Effector memory CD4-positive, alpha-beta T cell (primary cell): ENCODE results near the gene SMC5.
"Not testable (repeated sequence)": the region's sequence is repeated elsewhere in the genome, so short reads cannot be mapped to it uniquely, and the experiment has no call there.

Experiments used
- DNase-seq, 3 donors: peaks; one replicate each; pipeline ENCODE4 v3.0.0-alpha.2; 2020
- H3K27ac ChIP-seq: 2 replicates; pipeline ENCODE4 v1.7.0; 2013; ENCODE audit warnings: mild to moderate bottlenecking, low read length, moderate library complexity; ENCODE audit not compliant: insufficient read depth, poor library complexity, severe bottlenecking
- H3K27me3 ChIP-seq: replicated peaks from 2 replicates; pipeline ENCODE4 v1.7.0; 2013; ENCODE audit warnings: mild to moderate bottlenecking, low read length; ENCODE audit not compliant: insufficient read depth, control insufficient read depth, poor library complexity, severe bottlenecking
- H3K36me3 ChIP-seq: 2 replicates; pipeline ENCODE4 v1.7.0; 2013; ENCODE audit warnings: mild to moderate bottlenecking, low read length, moderate library complexity; ENCODE audit not compliant: control insufficient read depth, insufficient read depth
- H3K4me1 ChIP-seq: 2 replicates; pipeline ENCODE4 v1.7.0; 2013; ENCODE audit warnings: low read length, mild to moderate bottlenecking; ENCODE audit not compliant: control insufficient read depth, insufficient read depth, poor library complexity, severe bottlenecking
- H3K4me3 ChIP-seq: 2 replicates; pipeline ENCODE4 v1.7.0; 2013; ENCODE audit warnings: low read length, low read depth, mild to moderate bottlenecking; ENCODE audit not compliant: insufficient read depth, poor library complexity, severe bottlenecking
- H3K9me3 ChIP-seq: 2 replicates; pipeline ENCODE4 v1.7.0; 2013; ENCODE audit warnings: mild to moderate bottlenecking, low read length, moderate library complexity; ENCODE audit not compliant: control insufficient read depth

SMC5 gene

DNA sequence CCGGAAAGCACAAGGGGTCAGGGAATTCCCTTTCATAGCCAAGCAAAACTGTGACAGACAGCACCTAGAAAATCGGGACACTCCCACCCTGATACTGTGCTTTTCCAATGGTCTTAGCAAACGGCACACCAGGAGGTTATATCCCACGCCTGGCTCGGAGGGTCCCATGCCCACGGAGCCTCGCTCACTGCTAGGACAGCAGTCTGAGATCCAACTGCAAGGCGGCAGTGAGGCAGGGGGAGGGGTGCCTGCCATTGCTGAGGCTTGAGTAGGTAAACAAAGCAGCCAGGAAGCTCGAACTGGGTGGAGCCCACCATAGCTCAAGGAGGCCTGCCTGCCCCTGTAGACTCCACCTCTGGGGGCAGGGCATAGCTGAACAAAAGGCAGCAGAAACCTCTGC, 24.6 kb upstream of the SMC5 start:
- not testable (repeated sequence) for H3K9me3 ChIP-seq, H3K4me1 ChIP-seq, H3K4me3 ChIP-seq, DNase-seq, H3K27me3 ChIP-seq, H3K27ac ChIP-seq, H3K36me3 ChIP-seq

DNA sequence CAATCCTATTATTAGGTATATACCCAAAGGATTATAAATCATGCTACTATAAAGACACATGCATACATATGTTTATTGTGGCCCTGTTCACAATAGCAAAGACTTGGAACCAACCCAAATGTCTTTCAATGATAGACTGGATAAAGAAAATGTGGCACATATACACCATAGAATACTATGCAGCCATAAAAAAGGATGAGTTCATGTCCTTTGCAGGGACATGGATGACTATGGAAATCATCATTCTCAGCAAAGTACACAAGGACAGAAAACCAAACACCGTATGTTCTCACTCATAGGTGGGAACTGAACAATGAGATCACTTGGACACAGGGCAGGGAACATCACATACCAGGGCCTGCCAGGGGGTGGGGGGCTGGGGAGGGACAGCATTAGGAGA, 12.8 kb upstream of the SMC5 start:
- H3K27ac ChIP-seq, H3K9me3 ChIP-seq, DNase-seq, H3K27me3 ChIP-seq, H3K4me1 ChIP-seq, H3K4me3 ChIP-seq, H3K36me3 ChIP-seq: not testable (repeated sequence)

DNA sequence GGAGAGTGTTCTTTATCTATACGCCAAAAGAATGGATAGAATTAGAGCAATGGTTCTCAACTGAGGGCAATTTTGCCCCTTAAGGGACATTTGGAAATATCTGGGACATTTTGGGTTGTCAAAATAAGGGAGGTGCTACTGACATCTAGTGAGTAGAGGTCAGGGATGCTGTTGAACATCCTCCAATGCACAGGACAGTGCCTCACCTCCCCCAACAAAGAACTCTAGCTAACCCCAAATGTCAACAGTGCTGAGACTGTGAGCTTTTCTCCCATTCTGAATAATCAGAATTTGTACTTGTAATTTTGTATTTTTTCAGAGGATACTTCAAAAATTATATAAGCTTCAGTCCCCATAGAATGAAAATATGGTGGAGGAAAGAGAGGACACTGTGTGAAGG, 8.6 kb upstream of the SMC5 start:
- H3K9me3 ChIP-seq, result no peaks in the 10 kb centered on the region
- H3K4me3 ChIP-seq, result no peak overlapping the region

DNA sequence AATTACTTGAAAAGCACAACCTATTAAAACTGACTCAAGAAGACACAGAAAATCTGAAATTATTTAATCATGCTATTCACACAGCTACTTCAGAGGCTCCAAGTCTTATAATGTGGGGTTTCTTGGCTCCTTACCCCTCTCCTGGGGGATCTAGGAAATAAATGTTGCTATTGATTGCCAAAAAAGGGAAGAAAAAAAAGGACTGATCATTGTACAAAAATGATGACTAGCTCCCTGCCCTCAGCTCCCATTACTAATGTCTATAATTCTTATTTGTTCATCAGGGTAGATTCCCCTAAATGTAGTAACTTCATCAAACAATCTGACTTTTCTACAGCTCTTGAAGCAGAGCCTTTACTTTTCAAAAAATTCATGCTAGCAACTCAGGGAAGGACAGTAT, 3.3 kb upstream of the SMC5 start:
- Histone ChIP-seq H3K4me3 (no peak overlapping the region), H3K36me3 (no peaks in the 10 kb centered on the region), H3K9me3 (no peaks in the 10 kb centered on the region), H3K27ac (no peak overlapping the region), H3K27me3 (no peaks in the 10 kb centered on the region), H3K4me1 (peaks cover under 1% of the 10 kb centered on the region)
- no peak for DNase-seq

More for the DNA sequence above, 8.6 kb upstream of the SMC5 start:
- Histone ChIP-seq H3K4me1 (no peaks in the 10 kb centered on the region), H3K27me3 (no peaks in the 10 kb centered on the region), H3K36me3 (no peaks in the 10 kb centered on the region), H3K27ac (no peak overlapping the region)
- DNase-seq, result no peak

DNA sequence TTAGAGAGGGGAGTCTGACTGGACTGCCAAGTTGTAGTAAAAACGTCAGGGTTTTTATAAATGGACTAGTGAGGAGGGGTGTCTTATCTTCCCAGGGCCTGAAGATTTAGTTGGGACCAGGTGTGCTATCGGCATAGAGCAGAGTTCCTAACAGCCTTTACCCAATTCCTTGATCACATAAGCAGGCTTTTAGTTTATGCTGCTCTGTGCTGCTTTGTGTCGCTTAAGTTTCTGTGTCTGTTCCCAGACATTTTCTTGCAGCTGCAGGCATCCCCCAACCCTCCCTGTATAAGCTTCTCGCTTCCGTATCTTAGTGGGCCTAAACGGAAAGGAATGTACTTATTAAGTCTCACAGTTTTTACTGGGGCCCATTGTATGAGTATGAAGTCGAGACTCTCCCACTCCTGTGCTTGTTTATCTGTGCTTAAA, 2.6 kb upstream of the SMC5 start:
- DNase-seq, result no peak
- no peaks in the 10 kb centered on the region for H3K9me3 ChIP-seq
- no peak overlapping the region for H3K4me3 ChIP-seq
- H3K36me3 ChIP-seq, result no peaks in the 10 kb centered on the region
- peaks cover 7% of the 10 kb centered on the region for H3K4me1 ChIP-seq
- H3K27me3 ChIP-seq, result no peaks in the 10 kb centered on the region
- H3K27ac ChIP-seq, result no peak overlapping the region

DNA sequence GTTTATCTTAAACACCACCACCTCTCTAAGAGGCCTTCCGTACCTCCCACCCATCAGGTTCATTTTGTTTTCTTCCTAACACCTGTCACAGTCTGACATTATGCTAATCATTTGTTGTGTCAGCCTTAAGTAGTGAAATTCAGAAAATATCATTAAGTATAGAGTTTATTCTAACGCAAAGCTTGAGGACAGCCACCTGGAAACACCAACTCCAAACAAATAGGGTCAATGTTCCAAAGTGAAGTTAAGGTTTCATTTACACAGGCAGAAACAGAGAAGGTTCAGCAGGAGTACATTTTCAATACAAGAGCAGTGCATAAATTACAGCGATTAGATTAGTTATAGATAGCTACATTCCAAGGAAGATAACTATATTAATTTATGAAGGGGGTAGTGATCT, 1.3 kb upstream of the SMC5 start:
- no peaks in the 10 kb centered on the region for H3K36me3 ChIP-seq
- H3K4me1 ChIP-seq, result peaks cover 18% of the 10 kb centered on the region
- H3K4me3 ChIP-seq, result no peak overlapping the region
- H3K27me3 ChIP-seq, result no peaks in the 10 kb centered on the region
- no peaks in the 10 kb centered on the region for H3K9me3 ChIP-seq
- DNase-seq, result no peak
- peak overlapping the region; percentile 85 for H3K27ac ChIP-seq

DNA sequence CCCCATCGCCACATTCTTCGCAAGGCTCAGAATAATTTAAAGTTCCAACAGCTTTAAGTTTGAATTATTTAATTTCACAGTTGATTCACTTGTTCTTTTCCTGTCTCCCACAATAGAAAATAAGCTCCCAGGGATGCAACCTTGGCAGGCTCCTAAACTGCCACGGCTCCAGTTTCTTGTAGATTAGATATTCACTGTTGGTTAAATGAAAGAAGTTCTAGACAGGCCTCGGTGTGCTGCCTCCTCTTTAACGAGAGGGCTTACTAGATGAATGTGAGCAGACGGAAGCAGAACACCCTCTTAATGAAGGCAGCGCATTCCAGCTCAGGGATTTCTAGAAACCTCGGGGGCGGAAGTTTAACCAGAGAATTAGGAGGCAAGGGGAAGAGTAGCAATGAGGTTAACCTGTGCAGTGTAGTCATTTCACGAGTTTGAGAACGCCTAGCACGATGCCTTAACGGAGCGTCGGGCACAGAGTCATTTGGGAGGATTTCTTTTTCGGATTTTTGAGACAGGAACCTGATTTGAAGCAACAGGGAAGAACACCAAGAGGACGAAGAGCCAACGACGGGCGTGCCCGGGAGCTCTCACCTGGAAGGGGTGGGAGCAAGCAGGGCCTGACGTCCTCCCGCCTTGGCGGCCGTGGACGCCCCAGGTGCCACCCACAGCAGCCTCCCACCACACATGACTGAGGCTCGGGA, 637 bp upstream of the SMC5 start:
- no peaks in the 10 kb centered on the region for H3K9me3 ChIP-seq
- peaks cover 25% of the 10 kb centered on the region for H3K4me1 ChIP-seq
- H3K4me3 ChIP-seq, result peak overlapping the region; percentile 71
- H3K27me3 ChIP-seq, result no peaks in the 10 kb centered on the region
- DNase-seq, result peak in 1 of 3 donors; percentile 3
- H3K27ac ChIP-seq, result peak overlapping the region; percentile 85
- H3K36me3 ChIP-seq, result no peaks in the 10 kb centered on the region

DNA sequence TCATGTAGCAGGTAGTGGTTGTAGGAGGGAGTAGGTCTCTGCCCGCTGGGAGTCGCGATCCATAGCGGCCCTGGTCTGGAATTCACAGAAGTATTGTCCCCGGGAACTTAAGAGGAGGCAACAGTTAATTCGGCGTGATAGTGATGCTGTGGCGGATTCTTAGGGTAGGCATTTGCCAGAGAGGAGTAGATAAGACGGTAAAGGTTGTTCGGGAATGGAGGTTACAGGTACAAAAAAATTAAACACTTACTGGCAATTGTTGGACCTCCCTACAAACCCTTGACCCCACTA, 679 bp downstream of the SMC5 start:
- H3K36me3 ChIP-seq, result peaks cover 4% of the 10 kb centered on the region
- H3K9me3 ChIP-seq, result no peaks in the 10 kb centered on the region
- DNase-seq, result no peak
- peak overlapping the region; percentile 85 for H3K27ac ChIP-seq
- H3K4me3 ChIP-seq, result peak overlapping the region; percentile 71
- H3K4me1 ChIP-seq, result peaks cover 27% of the 10 kb centered on the region
- no peaks in the 10 kb centered on the region for H3K27me3 ChIP-seq

DNA sequence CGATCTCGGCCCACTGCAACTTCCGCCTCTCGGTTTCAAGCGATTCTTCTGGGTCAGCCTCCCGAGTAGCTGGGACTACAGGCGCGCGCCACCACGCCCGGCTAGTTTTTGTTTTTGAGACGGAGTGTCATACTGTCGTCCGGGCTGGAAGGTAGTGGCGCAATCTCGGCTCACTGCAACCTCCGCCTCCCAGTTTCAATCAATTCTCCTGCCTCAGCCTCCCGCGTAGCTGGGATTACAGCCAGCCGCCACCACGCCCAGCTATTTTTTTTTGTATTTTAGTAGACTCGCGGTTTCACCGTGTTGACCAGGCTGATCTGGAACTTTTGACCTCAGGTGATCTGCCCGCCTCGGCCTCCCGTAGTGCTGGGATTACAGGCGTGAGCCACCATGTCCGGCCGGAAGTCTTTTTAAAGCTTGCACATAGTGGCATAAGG, 1.2 kb downstream of the SMC5 start:
- Histone ChIP-seq H3K36me3 (peaks cover 10% of the 10 kb centered on the region), H3K27ac (no peak overlapping the region), H3K4me1 (peaks cover 27% of the 10 kb centered on the region), H3K27me3 (no peaks in the 10 kb centered on the region), H3K9me3 (no peaks in the 10 kb centered on the region), H3K4me3 (peak overlapping the region; percentile 71)
- no peak for DNase-seq

DNA sequence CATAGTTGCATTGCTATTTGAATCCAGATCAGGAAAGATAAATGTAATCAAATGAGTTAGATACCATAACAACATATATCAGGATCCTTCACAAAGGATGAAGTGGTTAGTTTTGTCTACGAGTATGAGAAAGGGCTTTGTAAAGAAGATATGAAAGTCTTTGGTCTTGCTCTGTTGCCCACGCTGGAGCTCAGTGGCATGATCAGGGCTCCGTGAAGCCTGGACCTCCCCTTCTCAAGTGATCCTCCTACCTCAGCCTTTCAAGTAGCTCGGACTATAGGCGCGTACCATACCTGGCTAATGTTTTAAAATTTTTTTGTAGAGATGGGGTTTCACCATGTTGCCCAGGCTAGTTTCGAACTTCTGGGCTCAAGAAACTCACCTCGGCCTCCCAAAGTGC, 1.8 kb downstream of the SMC5 start:
- Histone ChIP-seq H3K9me3 (no peaks in the 10 kb centered on the region), H3K27me3 (no peaks in the 10 kb centered on the region), H3K4me3 (peak overlapping the region; percentile 71), H3K36me3 (peaks cover 13% of the 10 kb centered on the region), H3K4me1 (peaks cover 27% of the 10 kb centered on the region), H3K27ac (no peak overlapping the region)
- no peak for DNase-seq
